HepG2 (cell line): ENCODE results near the gene SRCAP. TPM values are rescaled to one million over a fixed set of nuclear protein-coding genes. Genes with fewer than 3 reads are reported as not detected.

Experiments used
- CCAR2 ChIP-seq: fragments of 200-400 bp; formaldehyde crosslinking; optimal IDR thresholded peaks from 2 replicates; pipeline ENCODE3; 2018; ENCODE audit warnings: low read depth, mild to moderate bottlenecking, low read length, moderate library complexity
- DDIT3 ChIP-seq: sonication (generic); formaldehyde crosslinking; IDR thresholded peaks from 2 replicates; pipeline ENCODE4 v1.4.0; 2020; ENCODE audit warnings: mild to moderate bottlenecking, missing genetic modification reagents
- EHMT2 ChIP-seq: fragments of 200-600 bp; sonication (generic); IDR thresholded peaks from 2 replicates; pipeline ENCODE4 v1.7.0; 2017; ENCODE audit warnings: antibody characterized with exemption, low read depth, low read length, borderline replicate concordance
- EP300 ChIP-seq, 3 experiments: sonication (generic) in 1 of 3; formaldehyde crosslinking in 1 of 3; IDR thresholded peaks; 2 replicates each; pipeline versions ENCODE4 v1.5.1 to v1.6.1; 2011 to 2020; ENCODE audit warnings: low read depth in 2 of 3, low read length in 2 of 3, borderline replicate concordance in 1 of 3, improper control_type of control experiment in 1 of 3, mild to moderate bottlenecking in 1 of 3, missing genetic modification reagents in 1 of 3, moderate library complexity in 1 of 3
- FOXA3 ChIP-seq: IDR thresholded peaks from 2 replicates; pipeline ENCODE4 v1.6.1; 2016; ENCODE audit warnings: missing genetic modification reagents, missing compliant biosample characterization
- HMG20B ChIP-seq: conservative IDR thresholded peaks from 2 replicates; pipeline ENCODE4 v1.6.1; 2016; ENCODE audit warnings: missing genetic modification reagents, missing compliant biosample characterization
- KDM1A ChIP-seq: IDR thresholded peaks from 2 replicates; pipeline ENCODE4 v1.6.1; 2016; ENCODE audit warnings: missing compliant biosample characterization
- NR2F2 ChIP-seq: IDR thresholded peaks from 2 replicates; pipeline ENCODE4 v1.6.1; 2012; ENCODE audit warnings: low read depth, inconsistent platforms, borderline replicate concordance
- PAWR ChIP-seq: sonication (generic); formaldehyde crosslinking; IDR thresholded peaks from 2 replicates; pipeline ENCODE4 v1.4.0; 2020; ENCODE audit warnings: missing genetic modification reagents, mild to moderate bottlenecking, borderline replicate concordance
- PBX2 ChIP-seq: IDR thresholded peaks from 2 replicates; pipeline ENCODE4 v1.6.1; 2016; ENCODE audit warnings: control low read depth
- PLSCR1 ChIP-seq: sonication (generic); formaldehyde crosslinking; IDR thresholded peaks from 2 replicates; pipeline ENCODE4 v1.5.0; 2020; ENCODE audit warnings: missing genetic modification reagents, mild to moderate bottlenecking, borderline replicate concordance
- ZBTB39 ChIP-seq: sonication (generic); formaldehyde crosslinking; IDR thresholded peaks from 2 replicates; pipeline ENCODE4 v1.5.0; 2020; ENCODE audit warnings: missing genetic modification reagents
- ZBTB7A ChIP-seq: sonication (generic); formaldehyde crosslinking; IDR thresholded peaks from 2 replicates; pipeline ENCODE4 v1.8.0; 2022; ENCODE audit warnings: mild to moderate bottlenecking, missing genetic modification reagents
- ZNF501 ChIP-seq: sonication (generic); formaldehyde crosslinking; IDR thresholded peaks from 2 replicates; pipeline ENCODE4 v1.5.1; 2020; ENCODE audit warnings: mild to moderate bottlenecking, moderate library complexity, missing genetic modification reagents
- ZNF737 ChIP-seq: sonication (generic); formaldehyde crosslinking; IDR thresholded peaks from 2 replicates; pipeline ENCODE4 v1.5.0; 2020; ENCODE audit warnings: missing genetic modification reagents, mild to moderate bottlenecking, borderline replicate concordance
- ZNF781 ChIP-seq: sonication (generic); formaldehyde crosslinking; IDR thresholded peaks from 2 replicates; pipeline ENCODE4 v1.5.1; 2020; ENCODE audit warnings: borderline replicate concordance, mild to moderate bottlenecking, missing genetic modification reagents; ENCODE audit errors: not compliant biosample characterization
- polyA plus RNA-seq, 8 experiments: library from polyadenylated mRNA; depleted of rRNA in 3 of 8; stranded (reverse) in 7 of 8; unstranded in 1 of 8; fragments of >200 nt; fragmentation: Illumina TruSeq in 4 of 8; extraction: Trizol in 4 of 8; gene quantifications; 2 replicates each; pipeline versions ENCODE4 v1.2.1 to v1.2.3, GENCODE V29; 2011 to 2016; ENCODE audit warnings: low read depth in 4 of 8, missing spikeins in 1 of 8, mixed read lengths in 1 of 8; ENCODE audit not compliant: insufficient read depth in 1 of 8
- total RNA-seq, 5 experiments: library from RNA; depleted of rRNA; stranded (reverse); fragments of >200 nt; fragmentation: Illumina TruSeq; extraction: Trizol; gene quantifications; 2 replicates each; pipeline ENCODE4 v1.2.3, GENCODE V29; 2016; ENCODE audit warnings: low read depth in 1 of 5

The SRCAP gene
- total and polyA plus RNA-seq, 2 of the 13 experiments (the other 11 are each of a cell fraction or from before 2014, with no cell fraction given) = 4.9 to 9.0 TPM

GRCh38 chr16:30651124-30652004 is 47.6 kb upstream of the SRCAP start (continued):
- no peak for TF ChIP-seq KDM1A (CRISPR knock-in tag)
- no peak for TF ChIP-seq EHMT2
- no peak for TF ChIP-seq FOXA3 (CRISPR knock-in tag)
- TF ChIP-seq PAWR (CRISPR knock-in tag) = no peak
- no peak for TF ChIP-seq ZNF781 (CRISPR knock-in tag)
- TF ChIP-seq DDIT3 (CRISPR knock-in tag) = no peak
- TF ChIP-seq ZNF737 (CRISPR knock-in tag) = no peak
- no peak for TF ChIP-seq PLSCR1
- no peak for TF ChIP-seq CCAR2
- TF ChIP-seq ZNF501 (CRISPR knock-in tag) = peak; percentile 30
- TF ChIP-seq ZBTB7A = no peak
- no peak for TF ChIP-seq NR2F2
- no peak for TF ChIP-seq EP300 (IDR thresholded peaks at IDR 0.05; ENCODE audit: low read depth in 2 of 2, low read length in 2 of 2)
- TF ChIP-seq EP300 (CRISPR knock-in tag; IDR thresholded peaks at IDR 0.05; ENCODE audit: borderline replicate concordance) = no peak
- TF ChIP-seq ZBTB39 (CRISPR knock-in tag) = no peak
- TF ChIP-seq PBX2 (CRISPR knock-in tag) = no peak
- TF ChIP-seq HMG20B (CRISPR knock-in tag) = no peak
